GDM1 (cell line): ENCODE results near the gene FBLN1.

Experiments
- DNase-seq: peaks from one replicate; lab custom pipeline; 2025; lab: John Stamatoyannopoulos, UW

The FBLN1 gene

DNA sequence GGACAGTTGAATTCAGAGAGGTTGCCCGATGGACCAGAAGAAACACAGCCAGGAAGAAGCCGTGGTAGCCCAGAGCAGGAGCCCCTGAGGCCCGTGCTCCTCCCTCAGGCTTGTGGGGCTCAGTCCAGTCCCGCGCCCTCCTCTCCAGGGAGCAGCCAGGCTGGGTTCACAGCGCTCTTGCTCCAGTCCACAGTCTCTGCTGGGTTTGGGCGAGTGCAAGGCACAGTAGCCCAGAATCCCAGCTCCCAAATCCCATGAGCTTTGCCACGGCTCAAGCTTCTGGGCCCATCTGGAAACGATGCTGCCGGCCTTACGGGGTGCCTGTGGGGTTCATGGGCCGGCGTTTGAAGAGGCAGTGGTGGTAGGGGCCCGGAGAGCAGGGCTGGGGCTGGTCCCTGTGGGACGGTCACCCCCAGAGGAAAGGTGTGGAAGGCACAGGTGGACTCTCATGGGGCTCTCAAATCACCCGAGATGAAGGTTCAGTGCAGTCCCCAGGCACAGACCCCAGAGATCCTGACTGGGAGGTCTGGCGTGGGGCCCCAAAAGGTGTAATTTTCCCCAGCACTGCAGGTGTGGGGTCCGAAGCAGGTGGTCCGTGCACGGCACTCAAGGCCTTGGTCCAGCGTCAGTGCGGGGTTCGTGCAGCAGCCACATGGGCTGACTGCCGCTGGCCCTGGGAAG is 138.4 kb downstream of the FBLN1 start:
- no peak for DNase-seq

DNA sequence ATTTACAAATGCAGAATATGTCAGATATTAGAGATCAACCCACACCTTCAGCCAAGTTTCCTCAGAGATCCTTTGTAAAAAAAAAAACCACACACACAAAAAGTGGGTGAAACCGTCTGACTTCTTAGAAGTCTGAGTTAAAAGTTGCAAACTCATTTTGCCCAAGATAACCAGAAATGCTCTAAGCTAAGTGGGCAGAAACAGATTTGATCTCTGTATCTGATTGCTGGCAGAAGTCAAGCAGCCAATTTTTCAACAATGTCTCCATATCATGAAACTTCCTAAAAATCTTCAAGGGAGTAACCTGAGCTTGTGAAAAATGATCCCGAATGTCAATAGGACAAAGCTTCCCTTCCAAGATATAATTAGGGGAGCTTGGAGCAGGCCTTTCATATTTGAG is 140.3 kb downstream of the FBLN1 start:
- DNase-seq, result no peak

DNA sequence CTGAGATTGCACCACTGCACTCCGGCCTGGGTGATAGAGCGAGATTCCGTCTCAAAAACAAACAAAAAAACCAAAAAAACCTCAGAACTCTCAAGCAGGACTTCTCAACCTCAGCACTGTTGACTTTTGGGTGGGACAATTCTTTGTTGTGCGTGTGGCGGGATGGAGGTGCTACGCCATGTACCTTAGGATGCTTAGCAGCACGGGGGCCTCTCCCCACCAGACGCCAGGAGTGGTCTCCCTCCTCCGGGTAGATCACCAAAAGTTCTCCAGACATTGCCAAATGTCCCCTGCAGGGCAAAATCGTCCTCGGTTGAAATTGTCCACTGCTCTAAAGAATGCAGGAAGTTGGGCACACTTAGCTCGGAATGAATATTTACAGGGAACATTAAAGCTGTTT is 142.0 kb downstream of the FBLN1 start:
- no peak for DNase-seq

DNA sequence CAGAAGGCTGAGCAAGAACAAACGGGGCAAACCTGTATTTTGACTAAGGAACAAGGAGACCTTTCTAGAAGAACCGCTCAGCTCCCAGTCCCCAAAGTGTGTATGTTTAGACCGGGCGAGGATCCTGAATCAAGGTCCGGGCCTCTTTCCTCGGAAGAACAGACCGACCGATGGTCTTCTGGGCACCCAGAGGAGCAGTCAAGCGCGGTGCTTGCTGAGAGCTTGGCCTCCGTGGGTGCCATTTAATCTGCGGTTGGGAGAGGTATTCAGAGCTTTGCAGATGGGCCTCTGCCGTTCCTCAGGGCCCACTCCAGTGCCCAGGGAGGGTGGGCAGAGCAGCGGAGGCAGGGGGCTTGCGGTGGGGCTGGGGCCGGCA is 142.5 kb downstream of the FBLN1 start:
- DNase-seq, result no peak

DNA sequence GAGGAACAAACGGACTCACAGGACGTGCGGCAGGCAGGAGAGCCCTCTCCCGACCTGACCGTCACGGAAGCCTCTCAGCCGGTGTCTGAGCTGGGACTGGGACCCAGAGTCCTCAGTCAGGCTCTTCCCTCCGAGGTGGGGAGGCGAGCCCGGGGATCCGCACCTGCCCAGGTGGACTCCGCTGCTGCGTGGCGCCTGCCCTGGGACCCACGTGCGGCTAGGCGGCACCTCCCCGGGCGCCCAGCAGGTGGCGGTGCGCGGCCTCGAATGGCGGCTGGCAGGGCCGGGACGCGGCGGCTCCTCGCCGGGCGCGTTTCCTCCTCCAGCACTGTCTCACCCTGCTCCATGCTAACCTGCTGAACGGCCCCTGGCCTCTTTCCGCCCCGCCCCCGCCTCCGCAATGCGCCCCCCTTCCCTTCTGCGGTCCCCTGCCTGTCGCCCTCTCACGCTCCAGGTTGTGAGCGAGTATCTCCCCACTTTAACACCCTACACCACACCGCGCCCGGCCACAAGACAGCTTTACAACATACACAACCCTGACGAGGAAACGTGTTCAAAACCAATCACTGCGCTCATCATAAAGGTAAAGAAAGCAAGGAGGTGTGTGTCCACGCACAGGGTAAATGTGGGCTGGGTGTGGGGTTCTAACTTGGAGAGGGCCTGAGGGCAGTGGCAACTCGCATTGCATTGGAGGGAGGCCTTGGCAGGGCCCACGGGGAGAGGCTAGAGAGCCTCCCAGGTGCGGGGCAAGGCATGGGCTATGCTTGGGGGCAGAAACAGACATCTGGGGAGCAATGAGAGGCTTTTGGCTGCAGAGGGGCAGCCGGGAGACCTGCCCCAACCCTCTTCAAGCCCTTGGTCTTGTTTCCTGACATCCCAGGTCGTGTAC is 143.1 kb downstream of the FBLN1 start:
- DNase-seq, result peak; percentile 62

DNA sequence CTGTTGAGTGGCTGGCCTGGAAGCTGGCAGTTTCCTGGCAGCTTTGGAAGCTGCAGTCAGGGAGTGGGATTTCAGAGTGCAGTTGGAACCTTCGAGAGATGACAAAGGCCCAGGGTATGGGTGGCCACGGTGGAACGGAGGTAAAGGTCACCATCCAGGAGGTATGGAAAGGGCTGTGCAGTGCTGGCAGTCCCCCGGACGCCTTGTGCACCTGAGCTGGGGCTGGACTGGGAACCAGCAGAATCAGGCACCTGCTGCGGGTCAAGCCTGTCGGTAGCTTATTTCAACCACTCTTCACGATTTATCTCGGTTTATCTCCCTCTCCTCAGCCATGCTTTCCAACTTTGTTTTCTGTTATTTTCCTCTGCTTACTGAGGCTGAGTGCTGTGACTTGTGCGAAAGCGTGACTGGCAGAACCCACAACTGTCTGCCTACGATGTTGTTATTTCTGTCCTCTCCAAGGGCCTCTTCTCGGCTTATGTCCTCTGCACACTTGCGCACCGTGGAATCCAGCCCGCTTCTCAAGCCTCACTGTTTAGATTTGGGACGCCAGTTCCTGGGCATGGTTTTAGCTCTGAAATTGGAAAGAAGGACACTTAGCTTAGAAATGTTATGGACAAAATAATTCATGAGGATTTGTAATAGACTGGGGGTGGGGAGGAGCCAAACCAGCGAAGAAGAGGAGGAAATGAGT is 145.0 kb downstream of the FBLN1 start:
- no peak for DNase-seq

DNA sequence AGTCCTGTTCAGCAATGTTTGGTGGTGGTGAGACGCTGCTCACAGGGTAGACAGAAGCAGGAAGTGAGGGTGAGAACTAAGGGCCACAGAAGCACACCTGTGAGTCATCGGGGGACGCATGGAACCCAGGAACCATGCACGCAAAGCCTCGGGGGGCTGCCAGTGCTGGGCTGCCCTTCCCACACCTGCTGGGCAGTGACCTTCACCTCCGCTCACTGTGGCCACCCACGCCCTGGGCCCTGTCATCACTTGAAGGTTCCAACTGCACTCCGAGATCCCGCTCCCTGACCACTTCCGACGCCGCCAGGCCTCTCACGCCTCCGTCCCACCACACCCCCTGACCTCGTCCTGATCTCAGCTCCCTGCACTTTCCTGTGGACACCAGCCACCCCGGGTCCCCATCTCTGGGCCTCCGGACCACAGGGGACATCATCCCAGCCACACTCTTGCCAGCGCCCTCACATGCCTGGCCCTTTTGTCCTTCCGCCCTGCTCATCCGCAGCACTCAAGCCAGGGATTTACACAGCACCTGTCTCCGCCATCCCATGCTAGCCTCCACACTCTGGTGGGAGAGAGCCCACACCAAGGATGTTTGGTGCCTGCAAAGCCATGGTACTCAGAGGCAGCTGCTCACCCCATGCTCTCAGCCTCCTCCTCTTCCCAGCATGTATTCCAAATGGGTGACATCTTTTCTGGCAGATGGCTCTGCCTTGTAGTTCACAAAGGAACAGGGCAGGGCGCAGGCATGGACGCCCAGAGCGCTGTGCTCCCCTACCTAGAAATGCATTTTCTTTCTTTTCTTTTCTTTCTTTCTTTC is 145.8 kb downstream of the FBLN1 start:
- DNase-seq, result peak; percentile 32

DNA sequence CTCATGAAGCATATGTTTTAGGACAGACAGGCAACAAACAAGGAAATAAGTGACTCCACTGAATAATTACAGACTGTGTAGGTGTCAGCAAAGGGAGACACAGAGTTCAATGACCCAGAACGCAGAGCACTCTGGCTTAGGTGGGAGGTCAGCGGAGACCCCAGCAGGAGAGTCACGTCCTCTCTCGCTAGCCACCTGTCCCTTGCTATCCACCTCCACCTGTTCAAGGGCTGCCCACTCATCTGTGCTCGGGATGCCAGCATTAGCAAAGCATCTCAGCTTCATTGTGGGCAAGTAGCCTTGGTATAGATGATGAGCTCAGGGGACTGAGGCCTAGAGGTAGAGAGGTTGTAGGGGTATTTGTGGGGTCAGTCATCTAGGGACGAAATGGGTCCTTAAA is 147.1 kb downstream of the FBLN1 start:
- DNase-seq, result no peak

DNA sequence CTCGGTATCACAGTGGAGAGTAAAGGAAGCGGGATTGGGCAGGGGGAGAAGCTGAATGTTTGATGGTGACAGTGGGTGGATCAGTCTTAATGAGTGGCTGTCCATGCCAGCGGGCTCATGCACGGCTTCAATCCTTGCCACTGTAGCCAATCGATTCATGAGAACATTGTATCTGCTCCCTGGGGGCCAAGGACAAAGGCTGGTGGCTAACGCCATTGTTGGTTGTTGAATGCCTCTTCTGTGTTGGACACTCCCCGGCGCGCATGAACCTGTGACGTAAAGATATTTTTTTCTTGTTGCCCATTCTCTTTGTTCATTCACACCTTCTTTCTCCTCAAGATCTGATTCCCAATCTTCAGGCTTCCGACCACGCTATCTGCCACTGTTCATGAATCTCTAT is 148.0 kb downstream of the FBLN1 start:
- DNase-seq, result no peak
